ENCODE measurements around the gene PCDHGA9.
A peak's percentile ranks its signal among the peaks of the same experiment; 100 is the strongest.
"Not testable (repeated sequence)": the region's sequence is repeated elsewhere in the genome, so short reads cannot be mapped to it uniquely, and the experiment has no call there.

The PCDHGA9 gene

DNA sequence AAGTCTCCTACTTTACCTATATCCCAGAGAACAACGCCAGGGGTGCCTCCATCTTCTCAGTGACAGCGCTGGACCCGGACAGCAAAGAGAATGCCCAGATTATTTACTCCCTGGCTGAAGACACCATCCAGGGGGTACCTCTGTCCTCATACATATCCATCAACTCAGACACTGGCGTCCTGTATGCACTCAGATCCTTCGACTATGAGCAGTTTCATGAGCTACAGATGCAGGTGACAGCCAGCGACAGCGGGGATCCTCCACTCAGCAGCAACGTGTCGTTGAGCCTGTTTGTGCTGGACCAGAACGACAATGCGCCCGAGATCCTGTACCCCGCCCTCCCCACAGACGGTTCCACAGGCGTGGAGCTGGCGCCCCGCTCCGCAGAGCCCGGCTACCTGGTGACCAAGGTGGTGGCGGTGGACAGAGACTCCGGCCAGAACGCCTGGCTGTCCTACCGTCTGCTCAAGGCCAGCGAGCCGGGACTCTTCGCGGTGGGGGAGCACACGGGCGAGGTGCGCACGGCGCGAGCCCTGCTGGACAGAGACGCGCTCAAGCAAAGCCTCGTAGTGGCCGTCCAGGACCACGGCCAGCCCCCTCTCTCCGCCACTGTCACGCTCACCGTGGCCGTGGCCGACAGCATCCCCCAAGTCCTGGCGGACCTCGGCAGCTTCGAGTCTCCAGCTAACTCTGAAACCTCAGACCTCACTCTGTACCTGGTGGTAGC lies 12.1 kb downstream of the PCDHGA9 start:
- not testable (repeated sequence) for DNase-seq

DNA sequence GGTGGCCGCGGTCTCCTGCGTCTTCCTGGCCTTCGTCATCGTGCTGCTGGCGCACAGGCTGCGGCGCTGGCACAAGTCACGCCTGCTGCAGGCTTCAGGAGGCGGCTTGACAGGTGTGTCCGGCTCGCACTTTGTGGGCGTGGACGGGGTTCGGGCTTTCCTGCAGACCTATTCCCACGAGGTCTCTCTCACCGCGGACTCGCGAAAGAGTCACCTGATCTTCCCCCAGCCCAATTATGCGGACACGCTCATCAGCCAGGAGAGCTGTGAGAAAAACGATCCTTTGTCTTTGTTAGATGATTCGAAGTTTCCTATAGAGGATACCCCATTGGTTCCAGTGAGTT lies 12.7 kb downstream of the PCDHGA9 start:
- not testable (repeated sequence) for DNase-seq

DNA sequence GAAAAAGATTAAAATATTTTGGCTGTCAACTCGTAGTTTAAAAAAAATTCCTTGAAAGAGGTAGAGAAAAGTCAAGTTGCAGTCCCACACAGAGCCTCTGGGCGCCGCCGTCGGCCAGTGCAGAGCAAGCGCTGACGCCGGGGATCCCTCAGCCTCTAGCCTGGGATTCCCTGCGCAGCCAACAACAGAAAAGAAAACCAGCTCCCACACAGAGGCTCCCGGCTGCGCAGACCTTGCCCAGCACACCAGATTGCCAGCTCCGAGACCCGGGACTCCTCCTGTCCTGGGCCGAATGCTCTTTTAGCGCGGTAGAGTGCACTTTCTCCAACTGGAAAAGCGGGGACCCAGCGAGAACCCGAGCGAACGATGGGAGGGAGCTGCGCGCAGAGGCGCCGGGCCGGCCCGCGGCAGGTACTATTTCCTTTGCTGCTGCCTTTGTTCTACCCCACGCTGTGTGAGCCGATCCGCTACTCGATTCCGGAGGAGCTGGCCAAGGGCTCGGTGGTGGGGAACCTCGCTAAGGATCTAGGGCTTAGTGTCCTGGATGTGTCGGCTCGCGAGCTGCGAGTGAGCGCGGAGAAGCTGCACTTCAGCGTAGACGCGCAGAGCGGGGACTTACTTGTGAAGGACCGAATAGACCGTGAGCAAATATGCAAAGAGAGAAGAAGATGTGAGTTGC lies 15.1 kb downstream of the PCDHGA9 start, which contains the start of gene PCDHGB7:
TSS of gene PCDHGB7 (plus strand) at position 184 of the 679 bp plus-strand sequence. CDS start at position 367, 183 bp downstream.
- DNase-seq, result peak; percentile 47

DNA sequence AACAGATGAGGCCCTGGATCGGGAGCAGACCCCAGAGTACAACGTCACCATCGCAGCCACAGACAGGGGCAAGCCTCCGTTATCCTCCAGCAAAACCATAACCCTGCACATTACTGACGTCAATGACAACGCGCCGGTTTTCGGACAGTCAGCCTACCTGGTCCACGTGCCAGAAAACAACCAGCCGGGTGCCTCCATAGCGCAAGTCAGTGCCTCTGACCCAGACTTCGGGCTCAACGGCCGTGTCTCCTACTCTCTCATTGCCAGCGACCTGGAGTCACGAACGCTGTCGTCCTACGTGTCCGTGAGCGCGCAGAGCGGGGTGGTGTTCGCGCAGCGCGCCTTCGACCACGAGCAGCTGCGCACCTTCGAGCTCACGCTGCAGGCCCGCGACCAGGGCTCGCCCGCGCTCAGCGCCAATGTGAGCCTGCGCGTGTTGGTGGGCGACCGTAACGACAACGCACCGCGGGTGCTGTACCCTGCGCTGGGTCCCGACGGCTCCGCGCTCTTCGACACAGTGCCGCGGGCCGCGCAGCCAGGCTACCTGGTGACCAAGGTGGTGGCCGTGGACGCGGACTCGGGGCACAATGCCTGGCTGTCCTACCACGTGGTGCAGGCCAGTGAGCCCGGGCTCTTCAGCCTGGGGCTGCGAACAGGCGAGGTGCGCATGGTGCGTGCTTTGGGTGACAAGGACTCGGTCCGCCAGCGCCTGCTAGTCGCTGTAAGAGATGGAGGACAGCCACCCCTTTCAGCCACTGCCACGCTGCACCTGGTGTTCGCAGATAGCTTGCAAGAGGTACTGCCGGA lies 16.7 kb downstream of the PCDHGA9 start:
- no peak for DNase-seq

DNA sequence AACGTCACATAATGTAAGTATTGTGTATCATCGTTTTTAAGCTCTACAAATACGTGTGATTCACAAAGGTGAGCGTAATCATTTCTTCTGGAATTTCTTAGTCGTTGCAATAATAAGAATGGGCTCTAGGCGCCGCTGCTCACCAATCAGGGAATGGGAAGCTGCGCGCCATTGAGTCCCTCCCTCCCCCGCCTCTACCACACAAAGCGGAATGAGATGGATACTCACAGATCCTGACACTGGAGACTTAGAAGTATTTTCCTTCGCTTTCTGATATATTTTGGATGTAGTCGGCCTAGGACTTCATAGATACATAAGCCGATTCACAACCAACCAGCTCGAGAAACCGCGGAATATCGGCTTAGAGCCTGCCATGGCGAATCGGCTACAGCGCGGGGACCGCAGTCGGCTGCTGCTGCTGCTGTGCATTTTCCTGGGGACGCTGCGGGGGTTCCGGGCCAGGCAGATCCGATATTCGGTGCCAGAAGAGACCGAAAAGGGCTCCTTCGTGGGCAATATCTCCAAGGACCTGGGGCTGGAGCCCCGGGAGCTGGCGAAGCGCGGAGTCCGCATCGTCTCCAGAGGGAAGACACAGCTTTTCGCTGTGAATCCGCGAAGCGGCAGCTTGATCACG lies 18.4 kb downstream of the PCDHGA9 start, which contains the start of gene PCDHGA11:
TSS of gene PCDHGA11 (plus strand) at position 197 of the 634 bp plus-strand sequence. CDS start at position 374, 177 bp downstream.
- DNase-seq, result no peak

DNA sequence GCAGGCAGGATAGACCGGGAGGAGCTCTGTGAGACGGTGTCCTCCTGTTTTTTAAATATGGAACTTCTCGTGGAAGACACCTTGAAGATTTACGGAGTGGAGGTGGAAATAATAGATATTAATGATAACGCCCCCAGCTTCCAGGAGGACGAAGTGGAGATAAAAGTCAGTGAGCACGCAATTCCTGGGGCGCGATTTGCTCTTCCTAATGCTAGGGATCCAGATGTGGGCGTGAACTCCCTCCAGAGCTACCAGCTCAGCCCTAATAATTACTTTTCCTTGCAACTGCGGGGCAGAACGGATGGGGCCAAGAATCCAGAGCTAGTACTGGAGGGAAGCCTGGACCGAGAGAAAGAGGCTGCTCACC lies 18.9 kb downstream of the PCDHGA9 start:
- DNase-seq, result no peak

DNA sequence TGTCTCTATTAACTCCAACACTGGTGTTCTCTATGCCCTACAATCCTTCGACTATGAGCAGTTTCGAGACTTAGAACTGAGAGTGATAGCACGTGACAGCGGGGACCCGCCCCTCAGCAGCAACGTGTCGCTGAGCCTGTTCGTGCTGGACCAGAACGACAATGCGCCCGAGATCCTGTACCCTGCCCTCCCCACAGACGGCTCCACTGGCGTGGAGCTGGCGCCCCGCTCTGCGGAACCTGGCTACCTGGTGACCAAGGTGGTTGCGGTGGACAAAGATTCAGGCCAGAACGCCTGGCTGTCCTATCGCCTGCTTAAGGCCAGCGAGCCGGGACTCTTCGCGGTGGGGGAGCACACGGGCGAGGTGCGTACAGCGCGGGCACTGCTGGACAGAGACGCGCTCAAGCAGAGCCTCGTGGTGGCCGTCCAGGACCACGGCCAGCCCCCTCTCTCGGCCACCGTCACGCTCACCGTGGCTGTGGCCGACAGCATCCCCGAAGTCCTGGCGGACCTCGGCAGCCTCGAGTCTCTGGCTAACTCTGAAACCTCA lies 20.2 kb downstream of the PCDHGA9 start:
- no peak for DNase-seq

DNA sequence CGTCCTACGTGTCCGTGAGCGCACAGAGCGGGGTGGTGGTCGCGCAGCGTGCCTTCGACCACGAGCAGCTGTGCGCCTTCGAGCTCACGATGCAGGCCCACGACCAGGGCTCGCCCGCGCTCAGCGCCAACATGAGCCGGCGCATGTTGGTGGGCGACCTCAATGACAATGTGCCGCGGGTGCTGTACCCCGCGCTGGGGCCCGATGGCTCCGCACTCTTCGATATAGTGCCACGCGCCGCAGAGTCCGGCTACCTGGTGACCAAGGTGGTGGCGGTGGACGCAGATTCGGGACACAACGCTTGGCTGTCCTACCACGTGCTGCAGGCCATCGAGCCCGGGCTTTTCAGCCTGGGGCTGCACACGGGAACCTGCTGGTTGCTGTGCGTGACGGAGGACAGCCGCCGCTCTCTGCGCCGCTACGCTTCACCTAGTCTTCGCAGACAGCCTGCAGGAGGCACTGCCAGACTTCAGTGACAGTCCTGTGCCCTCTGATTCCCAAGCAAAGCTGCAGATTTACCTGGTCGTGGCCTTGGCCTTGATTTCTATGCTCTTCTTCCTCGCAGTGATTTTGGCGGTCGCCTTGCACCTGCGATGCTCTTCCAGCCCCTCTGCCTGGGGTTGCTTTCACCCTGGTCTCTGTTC lies 25.3 kb downstream of the PCDHGA9 start:
- DNase-seq, result no peak

DNA sequence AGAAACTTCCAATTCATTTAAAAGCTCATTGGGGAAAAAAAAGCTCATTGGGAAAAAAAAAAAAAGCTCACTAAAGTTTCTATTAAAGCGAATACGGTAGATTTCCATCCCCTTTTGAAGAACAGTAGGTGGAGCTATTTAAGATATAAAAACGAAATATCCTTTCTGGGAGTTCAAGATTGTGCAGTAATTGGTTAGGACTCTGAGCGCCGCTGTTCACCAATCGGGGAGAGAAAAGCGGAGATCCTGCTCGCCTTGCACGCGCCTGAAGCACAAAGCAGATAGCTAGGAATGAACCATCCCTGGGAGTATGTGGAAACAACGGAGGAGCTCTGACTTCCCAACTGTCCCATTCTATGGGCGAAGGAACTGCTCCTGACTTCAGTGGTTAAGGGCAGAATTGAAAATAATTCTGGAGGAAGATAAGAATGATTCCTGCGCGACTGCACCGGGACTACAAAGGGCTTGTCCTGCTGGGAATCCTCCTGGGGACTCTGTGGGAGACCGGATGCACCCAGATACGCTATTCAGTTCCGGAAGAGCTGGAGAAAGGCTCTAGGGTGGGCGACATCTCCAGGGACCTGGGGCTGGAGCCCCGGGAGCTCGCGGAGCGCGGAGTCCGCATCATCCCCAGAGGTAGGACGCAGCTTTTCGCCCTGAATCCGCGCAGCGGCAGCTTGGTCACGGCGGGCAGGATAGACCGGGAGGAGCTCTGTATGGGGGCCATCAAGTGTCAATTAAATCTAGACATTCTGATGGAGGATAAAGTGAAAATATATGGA lies 27.9 kb downstream of the PCDHGA9 start, which contains the start of gene PCDHGA12:
TSS of gene PCDHGA12 (plus strand) at position 176 of the 782 bp plus-strand sequence. CDS start at position 429, 253 bp downstream.
- DNase-seq, result no peak

DNA sequence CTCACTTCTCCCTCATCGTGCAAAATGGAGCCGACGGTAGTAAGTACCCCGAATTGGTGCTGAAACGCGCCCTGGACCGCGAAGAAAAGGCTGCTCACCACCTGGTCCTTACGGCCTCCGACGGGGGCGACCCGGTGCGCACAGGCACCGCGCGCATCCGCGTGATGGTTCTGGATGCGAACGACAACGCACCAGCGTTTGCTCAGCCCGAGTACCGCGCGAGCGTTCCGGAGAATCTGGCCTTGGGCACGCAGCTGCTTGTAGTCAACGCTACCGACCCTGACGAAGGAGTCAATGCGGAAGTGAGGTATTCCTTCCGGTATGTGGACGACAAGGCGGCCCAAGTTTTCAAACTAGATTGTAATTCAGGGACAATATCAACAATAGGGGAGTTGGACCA lies 28.7 kb downstream of the PCDHGA9 start:
- DNase-seq, result no peak

DNA sequence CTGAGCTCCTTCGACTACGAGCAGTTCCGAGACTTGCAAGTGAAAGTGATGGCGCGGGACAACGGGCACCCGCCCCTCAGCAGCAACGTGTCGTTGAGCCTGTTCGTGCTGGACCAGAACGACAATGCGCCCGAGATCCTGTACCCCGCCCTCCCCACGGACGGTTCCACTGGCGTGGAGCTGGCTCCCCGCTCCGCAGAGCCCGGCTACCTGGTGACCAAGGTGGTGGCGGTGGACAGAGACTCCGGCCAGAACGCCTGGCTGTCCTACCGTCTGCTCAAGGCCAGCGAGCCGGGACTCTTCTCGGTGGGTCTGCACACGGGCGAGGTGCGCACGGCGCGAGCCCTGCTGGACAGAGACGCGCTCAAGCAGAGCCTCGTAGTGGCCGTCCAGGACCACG lies 29.7 kb downstream of the PCDHGA9 start:
- DNase-seq, result not testable (repeated sequence)

DNA sequence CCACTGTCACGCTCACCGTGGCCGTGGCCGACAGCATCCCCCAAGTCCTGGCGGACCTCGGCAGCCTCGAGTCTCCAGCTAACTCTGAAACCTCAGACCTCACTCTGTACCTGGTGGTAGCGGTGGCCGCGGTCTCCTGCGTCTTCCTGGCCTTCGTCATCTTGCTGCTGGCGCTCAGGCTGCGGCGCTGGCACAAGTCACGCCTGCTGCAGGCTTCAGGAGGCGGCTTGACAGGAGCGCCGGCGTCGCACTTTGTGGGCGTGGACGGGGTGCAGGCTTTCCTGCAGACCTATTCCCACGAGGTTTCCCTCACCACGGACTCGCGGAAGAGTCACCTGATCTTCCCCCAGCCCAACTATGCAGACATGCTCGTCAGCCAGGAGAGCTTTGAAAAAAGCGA lies 30.1 kb downstream of the PCDHGA9 start:
- not testable (repeated sequence) for DNase-seq

DNA sequence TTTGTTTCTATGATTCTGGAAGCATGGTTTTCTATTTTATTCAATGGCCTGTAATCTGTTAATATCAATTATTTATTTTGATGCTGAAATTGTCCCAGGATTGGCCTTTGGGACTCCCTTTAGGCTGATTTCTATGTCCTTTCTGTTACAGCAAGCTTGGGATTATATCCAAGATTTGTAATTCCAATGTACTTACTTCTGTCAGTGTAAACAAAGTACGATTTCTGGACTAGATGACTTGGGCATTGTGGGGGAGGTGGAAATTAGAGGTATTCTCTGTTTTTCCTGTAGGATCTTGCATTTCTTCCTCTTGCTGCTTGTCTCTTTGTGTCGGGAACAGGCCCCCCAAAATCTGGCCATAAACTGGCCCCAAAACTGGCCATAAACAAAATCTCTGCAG lies 31.4 kb downstream of the PCDHGA9 start:
- DNase-seq, result no peak

DNA sequence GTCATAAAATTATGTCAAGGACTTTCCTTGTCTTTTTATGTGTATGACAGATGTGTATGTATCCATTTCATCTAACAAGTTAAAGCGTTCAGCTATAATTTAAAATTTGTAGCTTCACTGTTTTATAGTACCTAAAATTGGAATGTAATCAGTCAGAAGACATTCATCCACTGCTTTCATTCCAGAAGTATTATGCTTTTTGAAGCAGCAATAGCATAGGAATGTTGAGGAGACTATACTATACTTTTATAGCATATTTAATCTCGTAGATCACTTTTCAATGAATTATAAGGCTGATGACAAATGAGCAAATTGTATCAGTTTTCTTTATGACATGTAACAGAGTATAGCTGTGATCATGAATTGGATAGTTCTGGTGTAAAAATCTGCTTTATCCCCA lies 34.6 kb downstream of the PCDHGA9 start:
- no peak for DNase-seq

DNA sequence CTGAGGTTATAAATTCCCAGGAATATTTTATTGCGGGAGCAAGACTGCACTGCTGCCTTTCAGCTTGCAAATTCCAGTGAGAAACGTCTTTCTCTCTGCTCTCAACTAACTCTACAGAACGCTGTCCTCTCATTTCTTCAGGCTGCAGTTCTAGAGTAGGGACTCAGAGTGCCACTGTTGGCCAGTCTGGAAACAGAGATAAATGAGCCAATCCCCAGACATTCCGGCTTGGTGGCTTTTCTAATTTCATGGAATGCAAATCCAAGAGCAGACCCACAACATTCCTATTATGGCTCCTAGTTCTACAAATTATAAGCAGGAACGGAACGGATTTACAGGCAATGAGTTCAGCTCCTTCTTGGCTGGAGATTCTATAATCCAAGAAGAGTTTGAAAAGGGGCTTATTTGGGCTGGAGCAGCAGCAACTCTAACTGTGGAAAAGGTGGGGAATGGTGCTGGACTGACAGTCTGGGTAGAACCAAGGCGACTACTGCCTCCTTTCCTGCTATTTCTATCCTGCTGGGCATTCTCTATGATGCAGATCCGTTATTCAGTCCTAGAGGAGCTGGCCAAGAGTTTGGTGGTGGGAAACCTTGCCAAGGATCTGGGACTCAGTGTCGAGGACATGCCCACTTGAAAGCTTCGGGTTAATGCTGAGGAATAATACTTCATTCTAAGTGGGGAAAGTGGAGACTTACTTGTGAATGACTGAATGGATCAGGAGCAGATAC lies 37.0 kb downstream of the PCDHGA9 start:
- no peak for DNase-seq

DNA sequence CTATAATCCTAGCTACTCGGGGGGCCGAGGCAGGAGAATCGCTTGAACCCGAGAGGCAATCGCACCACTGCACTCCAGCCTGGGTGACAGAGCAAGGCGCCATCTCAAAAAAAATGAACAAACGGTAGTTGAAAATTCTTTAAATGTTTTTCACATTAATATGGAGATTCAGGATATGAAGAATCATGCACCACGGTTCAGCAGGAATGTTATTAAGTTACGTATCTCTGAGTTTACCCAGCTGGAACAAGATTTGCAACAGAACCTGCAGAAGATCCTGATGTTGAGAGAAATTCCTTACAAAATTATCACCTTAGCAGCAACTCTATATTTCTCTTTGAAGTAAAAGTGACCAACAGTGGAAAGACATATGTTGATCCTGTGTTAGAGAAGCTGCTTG lies 37.8 kb downstream of the PCDHGA9 start:
- DNase-seq, result no peak

DNA sequence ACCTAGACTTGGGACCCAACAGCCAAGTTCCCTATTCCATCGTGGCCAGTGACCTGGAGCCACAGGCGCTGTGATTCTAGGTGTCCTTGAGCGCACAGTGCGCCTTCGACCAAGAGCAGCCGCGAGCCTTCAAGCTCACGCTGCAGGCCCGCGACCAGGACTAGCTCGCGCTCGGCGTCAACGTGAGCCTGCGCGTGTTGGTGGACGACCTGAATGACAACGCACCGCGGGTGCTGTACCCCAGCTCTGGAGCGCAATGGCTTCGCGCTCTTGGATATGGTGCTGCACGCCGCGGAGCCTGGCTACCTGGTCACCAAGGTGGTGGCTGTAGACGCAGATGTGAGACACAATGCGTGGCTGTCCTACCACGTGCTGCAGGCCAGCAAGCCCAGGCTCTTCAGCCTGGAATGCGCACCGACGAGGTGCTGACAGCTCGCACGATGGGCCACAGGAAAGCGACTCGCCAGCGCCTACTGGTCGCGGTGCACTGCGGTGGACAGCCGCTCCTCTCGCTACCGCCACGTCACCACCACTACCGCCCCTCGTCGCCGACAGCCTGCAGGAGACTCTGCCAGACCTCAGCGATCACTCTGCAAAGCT lies 39.1 kb downstream of the PCDHGA9 start:
- DNase-seq, result no peak
